Mammary epithelial cell (primary cell): ENCODE measurements around the gene STX12.

Experiments
- CTCF ChIP-seq, 2 donors: IDR thresholded peaks in 1 of 2; conservative IDR thresholded peaks in 1 of 2; 2 replicates each; pipeline ENCODE4 v1.5.1; 2011 to 2012; ENCODE audit warnings: inconsistent platforms in 2 of 2, low read length in 2 of 2, mild to moderate bottlenecking in 2 of 2, control low read depth in 1 of 2, low read depth in 1 of 2; ENCODE audit not compliant: insufficient read depth in 1 of 2; ENCODE audit errors: extremely low read depth in 1 of 2
- EZH2 ChIP-seq: IDR thresholded peaks from 2 replicates; pipeline ENCODE4 v1.6.1; 2012; ENCODE audit warnings: low read length, inconsistent platforms, borderline replicate concordance

GRCh38 chr1:27865821-27866220 lies 92.8 kb downstream of the STX12 start:
- TF ChIP-seq EZH2 (no peak), CTCF (conservative IDR thresholded peaks at IDR 0.05 in 1 of 2, IDR thresholded peaks at IDR 0.05 in 1 of 2; ENCODE audit: extremely low read depth in 1 of 2, insufficient read depth in 1 of 2, low read depth in 1 of 2, low read length in 2 of 2) (no peak)
